Memory B cell (primary cell): ENCODE data around the gene FGF21.
"Not testable (repeated sequence)": the region's sequence is repeated elsewhere in the genome, so short reads cannot be mapped to it uniquely, and the experiment has no call there.

Experiments
- ATAC-seq: fragments of 150-1000 bp; cut with Tn5 transposase; 2 replicates; pipeline ENCODE4 v1.10.0; 2021; ENCODE audit warnings: low read depth, mild to moderate bottlenecking, moderate library complexity
- DNase-seq, 2 donors: peaks; one replicate each; pipeline ENCODE4 v3.0.0; 2022; ENCODE audit warnings: low spot score in 2 of 2
- H3K27ac Mint-ChIP-seq: one replicate; pipeline ENCODE4 v1.8.0; 2022; ENCODE audit warnings: mild to moderate bottlenecking, moderate library complexity, mixed read lengths
- H3K27me3 Mint-ChIP-seq: one replicate; pipeline ENCODE4 v1.8.0; 2022; ENCODE audit warnings: mixed read lengths
- H3K36me3 Mint-ChIP-seq: one replicate; pipeline ENCODE4 v1.8.0; 2022; ENCODE audit warnings: mild to moderate bottlenecking, mixed read lengths
- H3K4me1 Mint-ChIP-seq: one replicate; pipeline ENCODE4 v1.8.0; 2022; ENCODE audit warnings: mixed read lengths
- H3K4me3 Mint-ChIP-seq: one replicate; pipeline ENCODE4 v1.8.0; 2022; ENCODE audit warnings: mild to moderate bottlenecking, moderate library complexity, mixed read lengths
- H3K9me3 Mint-ChIP-seq: one replicate; pipeline ENCODE4 v1.8.0; 2022; ENCODE audit warnings: mixed read lengths

Gene FGF21, protein sequence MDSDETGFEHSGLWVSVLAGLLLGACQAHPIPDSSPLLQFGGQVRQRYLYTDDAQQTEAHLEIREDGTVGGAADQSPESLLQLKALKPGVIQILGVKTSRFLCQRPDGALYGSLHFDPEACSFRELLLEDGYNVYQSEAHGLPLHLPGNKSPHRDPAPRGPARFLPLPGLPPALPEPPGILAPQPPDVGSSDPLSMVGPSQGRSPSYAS

DNA sequence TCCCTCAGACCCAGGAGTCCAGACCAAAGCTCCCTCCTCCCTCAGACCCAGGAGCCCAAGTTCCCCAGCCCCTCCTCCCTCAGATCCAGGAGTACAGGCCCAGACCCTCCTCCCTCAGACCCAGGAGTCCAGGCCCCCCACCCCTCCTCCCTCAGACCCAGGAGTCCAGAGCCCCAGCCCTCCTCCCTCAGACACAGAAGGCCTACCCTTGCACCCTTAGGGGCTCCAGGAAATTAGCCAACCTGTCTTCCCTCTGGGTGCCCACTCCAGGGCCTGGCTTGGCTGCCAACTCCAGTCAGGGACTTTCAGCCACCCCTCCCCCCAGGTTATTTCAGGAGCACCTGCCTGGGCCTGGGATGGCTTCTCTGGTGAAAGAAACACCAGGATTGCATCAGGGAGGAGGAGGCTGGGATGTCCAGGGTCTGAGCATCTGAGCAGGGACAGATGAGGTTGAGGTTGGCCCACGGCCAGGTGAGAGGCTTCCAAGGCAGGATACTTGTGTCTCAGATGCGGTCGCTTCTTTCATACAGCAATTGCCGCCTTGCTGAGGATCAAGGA, at the start of gene FGF21:
FGF21 (plus strand) TSS at position 441 of the 558 bp plus-strand sequence. CDS start 713 bp downstream, outside the sequence.
- peaks cover 15% of the 10 kb centered on the region for H3K4me1 Mint-ChIP-seq
- ATAC-seq = no peak
- no peak for DNase-seq
- H3K36me3 Mint-ChIP-seq = no peaks in the 10 kb centered on the region
- no peak within 1 kb of the TSS for H3K4me3 Mint-ChIP-seq
- no peak within 1 kb of the TSS for H3K27ac Mint-ChIP-seq
- H3K9me3 Mint-ChIP-seq = no peaks in the 10 kb centered on the region
- peaks cover 19% of the 10 kb centered on the region for H3K27me3 Mint-ChIP-seq

DNA sequence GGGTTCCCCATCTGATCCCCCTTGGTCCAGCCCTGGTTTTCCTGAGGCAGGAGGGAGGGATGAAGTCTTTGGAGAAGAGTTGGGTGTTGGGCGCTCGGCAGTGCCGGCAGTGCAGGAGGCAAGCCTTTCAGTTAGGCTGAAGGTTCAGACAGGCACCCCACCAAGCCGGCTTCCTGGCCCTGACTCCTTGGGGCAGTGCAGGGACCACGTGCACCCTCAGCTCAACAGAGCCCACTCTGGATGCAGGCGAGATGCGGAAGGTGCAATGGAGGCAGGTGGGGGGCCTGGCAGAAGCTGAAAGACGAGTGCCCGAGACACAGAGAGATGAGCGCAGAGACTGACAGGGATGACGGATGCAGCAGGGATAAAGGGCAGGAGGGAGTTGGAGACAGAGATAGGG, 46.9 kb upstream of the FGF21 start:
- H3K9me3 Mint-ChIP-seq = peaks cover 4% of the 10 kb centered on the region
- peaks cover 7% of the 10 kb centered on the region for H3K4me1 Mint-ChIP-seq
- no peak overlapping the region for H3K27ac Mint-ChIP-seq
- ATAC-seq = no peak
- no peak overlapping the region for H3K4me3 Mint-ChIP-seq
- no peaks in the 10 kb centered on the region for H3K27me3 Mint-ChIP-seq
- no peak for DNase-seq
- peaks cover 13% of the 10 kb centered on the region for H3K36me3 Mint-ChIP-seq

DNA sequence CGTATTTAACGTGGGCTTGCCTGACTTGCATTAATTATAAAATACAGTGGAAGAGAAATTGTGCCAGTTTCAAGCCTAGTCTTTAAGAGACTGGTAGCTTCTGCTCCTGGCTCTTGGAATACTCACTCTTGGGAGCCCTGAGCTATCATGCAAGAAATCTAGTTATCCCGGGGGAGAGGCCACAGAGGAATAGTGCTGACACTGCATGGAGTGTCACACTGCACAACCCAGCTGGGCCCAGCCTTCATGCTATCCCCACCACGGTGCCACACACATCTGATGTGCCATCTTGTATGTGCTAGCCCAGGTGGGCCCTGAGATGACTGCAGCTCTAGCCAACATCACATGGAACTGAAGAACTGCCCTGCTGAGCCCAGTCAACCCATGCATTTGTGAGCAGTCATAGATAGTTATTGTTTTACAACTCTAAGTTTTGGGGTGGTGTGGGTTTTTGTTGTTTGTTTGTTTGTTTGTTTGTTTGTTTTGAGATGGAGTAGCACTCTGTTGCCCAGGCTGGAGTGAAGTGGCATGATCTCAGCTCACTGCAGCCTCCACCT, 44.1 kb upstream of the FGF21 start:
- no peak overlapping the region for H3K4me3 Mint-ChIP-seq

DNA sequence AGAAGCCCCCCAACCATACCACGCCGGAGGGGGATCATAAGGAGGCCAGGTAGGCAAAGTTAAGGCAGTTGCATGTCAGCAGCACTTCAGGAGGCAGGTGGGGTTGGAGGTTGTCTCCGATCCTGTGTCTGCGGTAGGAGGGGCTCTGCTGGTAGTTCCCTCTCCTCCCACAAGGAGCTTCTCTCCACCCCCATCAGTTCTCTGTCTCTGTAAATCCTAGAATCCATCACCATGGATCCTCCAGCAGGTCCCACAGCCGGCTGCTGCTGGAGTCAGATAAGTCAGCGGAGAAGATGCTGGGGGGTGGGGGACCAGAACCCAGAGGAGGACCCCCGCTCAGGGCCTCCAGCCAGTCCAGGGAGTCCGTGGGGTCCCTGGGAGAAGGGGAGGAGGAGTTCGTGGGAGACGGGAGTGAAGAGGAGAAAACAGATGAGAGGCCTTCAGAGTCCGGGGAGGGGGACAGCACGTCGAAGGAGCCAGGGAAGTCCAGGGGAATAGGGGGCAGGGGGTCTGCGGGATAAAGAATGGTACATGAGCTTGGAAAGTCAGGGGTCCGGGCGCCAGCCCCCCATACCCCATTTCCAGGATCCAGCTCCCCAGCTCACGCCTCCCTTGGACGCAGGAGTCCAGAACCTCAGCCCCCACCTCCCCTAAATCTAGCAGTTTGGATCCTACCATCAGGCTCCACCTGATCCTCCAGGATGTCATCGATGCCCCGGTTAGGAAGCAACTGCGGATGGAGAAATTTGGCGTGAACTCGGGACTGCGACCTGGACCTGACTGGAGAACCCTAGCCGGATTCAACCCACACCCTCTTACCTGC, 42.1 kb upstream of the FGF21 start:
- DNase-seq (no peak), ATAC-seq (no peak)
- H3K9me3 Mint-ChIP-seq = peaks cover 2% of the 10 kb centered on the region
- peak overlapping the region; percentile 83 for H3K4me3 Mint-ChIP-seq
- H3K27ac Mint-ChIP-seq = no peak overlapping the region
- peaks cover 17% of the 10 kb centered on the region for H3K4me1 Mint-ChIP-seq
- H3K36me3 Mint-ChIP-seq = peaks cover 2% of the 10 kb centered on the region
- H3K27me3 Mint-ChIP-seq = no peaks in the 10 kb centered on the region

More for the DNA sequence above, 44.1 kb upstream of the FGF21 start:
- H3K27me3 Mint-ChIP-seq = no peaks in the 10 kb centered on the region
- DNase-seq (no peak), ATAC-seq (no peak)
- peaks cover 9% of the 10 kb centered on the region for H3K36me3 Mint-ChIP-seq
- H3K4me1 Mint-ChIP-seq = peaks cover 17% of the 10 kb centered on the region
- H3K27ac Mint-ChIP-seq = no peak overlapping the region
- peaks cover 4% of the 10 kb centered on the region for H3K9me3 Mint-ChIP-seq

DNA sequence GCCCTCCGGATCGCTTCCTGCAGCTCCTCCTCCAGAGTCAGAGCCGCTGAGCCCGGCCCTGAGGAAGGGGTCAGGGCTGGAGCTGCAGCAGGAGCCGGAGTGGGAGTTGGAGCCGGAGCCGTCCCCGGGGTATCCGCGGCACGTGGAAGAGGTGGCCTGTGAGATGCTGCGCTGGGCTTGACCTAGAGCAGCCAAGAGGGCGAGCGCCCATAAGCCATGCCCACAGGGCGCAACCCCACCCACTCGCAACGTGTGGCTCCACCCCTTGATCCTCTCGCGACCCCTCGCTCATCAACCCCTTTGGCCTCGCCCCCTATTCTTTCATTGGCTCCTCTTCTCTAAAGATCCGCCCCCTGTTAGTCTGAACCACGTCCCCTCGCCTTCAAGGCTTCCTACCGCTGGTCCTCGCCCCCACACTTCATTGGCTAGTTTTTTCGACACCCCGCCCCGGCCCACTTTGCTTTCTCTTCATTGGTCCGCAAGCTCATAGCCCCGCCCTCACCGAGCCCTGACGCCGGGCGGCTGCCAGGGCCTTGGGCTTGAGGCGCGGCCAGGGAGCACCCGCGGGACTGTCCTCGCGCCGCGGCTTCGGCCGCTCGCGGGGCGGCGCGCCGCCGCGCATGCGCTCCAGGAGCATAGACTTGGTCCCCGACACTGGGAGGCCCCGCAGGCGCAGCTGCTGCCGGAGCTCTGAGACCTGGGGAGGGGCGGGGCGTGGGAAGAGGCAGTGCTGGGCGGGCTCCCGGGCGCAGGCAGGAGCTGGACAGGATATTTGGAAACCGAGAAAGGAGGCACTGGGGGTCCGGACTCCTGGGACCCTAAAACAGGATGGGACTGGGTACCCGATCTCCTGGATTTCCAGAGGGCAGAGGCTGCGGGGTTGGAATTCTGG, 41.2 kb upstream of the FGF21 start:
- Mint-ChIP-seq H3K4me3 (peak overlapping the region; percentile 83), H3K9me3 (no peaks in the 10 kb centered on the region), H3K4me1 (peaks cover 14% of the 10 kb centered on the region), H3K27ac (peak overlapping the region; percentile 75), H3K27me3 (no peaks in the 10 kb centered on the region), H3K36me3 (no peaks in the 10 kb centered on the region)
- DNase-seq = peak; percentile 94
- ATAC-seq = peak; percentile 90

DNA sequence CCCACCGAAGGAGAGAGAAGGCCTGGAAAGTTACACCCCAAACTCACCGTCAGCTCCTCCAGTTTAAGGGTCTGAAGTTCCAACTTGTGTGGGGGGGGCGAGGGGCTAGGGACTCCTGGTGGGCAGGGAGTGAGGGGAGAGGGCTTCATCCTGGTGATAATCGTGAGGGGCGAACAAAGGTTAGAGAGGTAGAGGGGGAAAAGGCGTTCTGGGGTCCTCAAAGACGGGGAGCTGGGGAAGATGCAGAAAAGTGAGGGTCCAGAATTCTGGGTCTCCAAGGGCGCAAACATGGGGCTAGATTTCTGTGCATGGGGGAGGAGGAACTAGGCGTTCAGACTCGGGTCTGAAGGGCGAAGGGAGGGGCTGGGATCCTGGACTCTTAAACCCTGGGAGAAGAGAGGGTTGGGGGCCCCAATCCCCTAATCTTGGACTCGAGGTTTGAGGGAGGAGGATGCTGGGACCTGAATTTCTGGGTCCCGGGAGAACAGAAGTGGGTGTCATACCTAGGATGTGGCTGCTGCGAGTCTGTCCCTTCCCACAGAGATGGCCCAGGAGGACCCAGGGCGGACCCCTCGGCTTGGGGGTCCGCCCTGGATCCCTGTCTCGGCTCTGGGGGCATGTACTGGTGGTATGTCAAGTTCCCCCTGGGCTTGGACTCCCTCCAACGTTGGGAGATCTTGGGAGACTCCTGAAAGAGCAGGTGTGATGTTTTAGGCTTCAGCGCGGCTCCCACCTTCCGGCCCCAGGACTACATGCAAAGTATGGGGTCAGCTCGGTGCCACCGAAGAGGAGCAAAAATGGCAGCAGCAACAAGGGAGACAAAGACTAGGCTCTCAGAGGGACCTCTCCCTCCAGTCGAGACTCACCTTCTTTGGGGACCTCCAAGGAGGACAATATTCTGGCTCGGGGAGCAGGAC, 40.3 kb upstream of the FGF21 start:
- H3K4me3 Mint-ChIP-seq = peak overlapping the region; percentile 83
- no peaks in the 10 kb centered on the region for H3K36me3 Mint-ChIP-seq
- no peak for ATAC-seq
- DNase-seq = no peak
- H3K27ac Mint-ChIP-seq = peak overlapping the region; percentile 75
- H3K4me1 Mint-ChIP-seq = peaks cover 14% of the 10 kb centered on the region
- H3K9me3 Mint-ChIP-seq = no peaks in the 10 kb centered on the region
- no peaks in the 10 kb centered on the region for H3K27me3 Mint-ChIP-seq

DNA sequence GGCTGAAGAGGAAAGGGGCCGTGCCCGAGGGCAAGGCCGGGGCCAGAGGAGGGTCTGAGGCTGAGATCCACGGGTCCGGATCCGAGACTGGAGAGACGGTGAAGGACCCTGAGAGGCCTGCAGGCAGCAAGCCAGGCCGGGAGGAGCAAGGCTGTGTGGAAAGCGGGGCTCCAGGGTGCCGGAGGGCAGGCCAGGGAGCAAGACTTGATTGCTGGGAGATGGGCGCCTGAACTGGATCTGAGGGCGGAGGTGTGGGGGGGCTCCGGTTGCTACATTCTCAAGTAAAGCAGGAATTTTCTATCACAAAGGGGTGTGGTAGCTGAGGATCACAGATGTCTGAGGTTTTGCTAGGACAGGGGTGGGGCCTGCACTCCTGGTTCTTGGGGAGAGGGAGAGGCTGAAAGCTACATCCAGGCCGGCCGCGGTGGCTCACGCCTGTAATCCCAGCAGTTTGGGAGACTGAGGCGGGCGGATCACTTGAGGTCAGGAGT, 39.6 kb upstream of the FGF21 start:
- no peaks in the 10 kb centered on the region for H3K36me3 Mint-ChIP-seq
- peak overlapping the region; percentile 11 for H3K4me3 Mint-ChIP-seq
- no peak for DNase-seq

DNA sequence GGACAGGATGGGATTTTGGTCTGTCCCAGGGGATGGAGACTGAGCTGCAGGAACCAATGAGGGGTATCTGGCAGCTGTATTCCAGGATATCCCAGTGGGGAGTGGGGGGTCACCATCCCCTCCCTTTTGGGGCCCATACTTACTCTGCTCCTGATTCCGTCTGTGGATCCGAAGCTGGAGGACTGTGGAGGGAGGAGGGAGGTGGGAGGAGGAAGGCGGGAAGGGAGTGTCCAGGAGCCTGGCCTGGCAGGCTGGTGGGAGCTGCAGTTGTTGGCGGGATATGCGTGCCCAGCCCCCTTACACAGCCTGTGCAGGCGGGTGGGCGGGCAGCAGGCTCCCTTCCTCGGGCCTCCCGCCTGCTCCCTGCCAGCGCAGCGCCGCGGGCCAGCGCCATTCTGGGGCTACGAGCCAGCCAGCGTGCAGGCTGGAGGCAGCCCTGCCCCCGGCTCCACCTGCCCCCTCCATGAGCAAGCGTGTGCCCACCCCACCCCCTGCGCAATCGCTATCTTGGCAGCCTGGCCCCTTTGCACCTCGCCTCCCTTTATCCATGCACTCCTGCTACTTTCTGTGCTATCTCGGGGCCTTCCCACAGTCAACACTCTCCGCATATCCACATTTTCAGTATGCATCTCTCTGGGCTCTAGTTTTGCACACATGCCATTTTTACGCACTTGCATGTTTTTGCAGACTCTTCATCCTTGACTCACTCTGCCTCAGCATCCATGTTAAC, 38.6 kb upstream of the FGF21 start:
- H3K4me3 Mint-ChIP-seq = no peak overlapping the region
- peaks cover 18% of the 10 kb centered on the region for H3K4me1 Mint-ChIP-seq
- DNase-seq (no peak), ATAC-seq (no peak)
- H3K27ac Mint-ChIP-seq = no peak overlapping the region
- no peaks in the 10 kb centered on the region for H3K36me3 Mint-ChIP-seq
- H3K27me3 Mint-ChIP-seq = no peaks in the 10 kb centered on the region
- H3K9me3 Mint-ChIP-seq = no peaks in the 10 kb centered on the region

More for the DNA sequence above, 39.6 kb upstream of the FGF21 start:
- no peaks in the 10 kb centered on the region for H3K9me3 Mint-ChIP-seq
- no peaks in the 10 kb centered on the region for H3K27me3 Mint-ChIP-seq
- H3K4me1 Mint-ChIP-seq = peaks cover 14% of the 10 kb centered on the region
- no peak overlapping the region for H3K27ac Mint-ChIP-seq
- no peak for ATAC-seq

DNA sequence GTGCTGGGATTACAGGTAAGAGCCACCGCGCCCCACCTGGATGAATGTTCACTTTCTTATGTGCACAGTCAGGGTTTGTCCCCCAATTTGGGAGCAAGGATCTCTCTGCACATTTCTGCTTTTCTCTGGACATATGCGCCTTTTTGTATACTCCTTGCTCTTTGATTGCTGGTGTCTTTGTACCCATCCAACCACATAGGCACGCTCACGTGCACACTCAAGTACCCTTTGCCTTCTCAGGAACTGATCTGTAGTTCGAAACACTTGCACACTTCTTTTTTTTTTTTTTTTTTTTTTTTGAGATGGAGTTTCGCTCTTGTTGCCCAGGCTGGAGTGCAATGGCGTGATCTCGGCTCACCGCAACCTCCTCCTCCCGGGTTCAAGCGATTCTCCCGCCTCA, 37.2 kb upstream of the FGF21 start:
- ATAC-seq, H3K27ac Mint-ChIP-seq, H3K27me3 Mint-ChIP-seq, H3K36me3 Mint-ChIP-seq, H3K4me3 Mint-ChIP-seq, H3K9me3 Mint-ChIP-seq, DNase-seq: not testable (repeated sequence)
- peaks cover 17% of the 10 kb centered on the region for H3K4me1 Mint-ChIP-seq

DNA sequence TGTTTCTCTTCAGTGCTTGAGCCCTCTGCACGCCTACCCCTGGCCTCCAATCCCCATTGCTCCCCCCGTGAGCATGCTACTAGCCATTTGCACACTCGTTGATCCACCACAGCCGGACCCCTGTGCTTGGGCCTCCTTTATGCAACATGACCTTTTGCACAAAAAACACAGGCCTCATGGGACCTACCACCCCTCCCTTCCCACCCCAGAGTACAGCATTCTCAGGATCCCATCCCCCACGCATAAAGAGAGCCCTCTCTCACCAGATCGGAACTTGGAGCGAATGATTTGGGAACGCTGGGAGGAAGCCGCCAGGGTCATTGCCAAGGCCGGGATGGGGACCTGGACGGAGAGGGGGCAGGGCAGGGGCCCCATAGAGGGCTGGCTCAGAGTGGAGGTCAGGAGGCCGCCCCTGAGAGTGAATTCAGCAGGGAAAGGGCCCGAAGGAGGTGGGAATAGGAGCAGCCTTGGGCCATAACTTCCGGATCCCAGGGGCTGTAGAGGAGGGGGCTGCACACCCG, 36.6 kb upstream of the FGF21 start:
- Mint-ChIP-seq H3K4me3 (no peak overlapping the region), H3K27ac (no peak overlapping the region), H3K4me1 (peaks cover 12% of the 10 kb centered on the region), H3K36me3 (no peaks in the 10 kb centered on the region), H3K9me3 (no peaks in the 10 kb centered on the region), H3K27me3 (no peaks in the 10 kb centered on the region)
- ATAC-seq (no peak), DNase-seq (no peak)

DNA sequence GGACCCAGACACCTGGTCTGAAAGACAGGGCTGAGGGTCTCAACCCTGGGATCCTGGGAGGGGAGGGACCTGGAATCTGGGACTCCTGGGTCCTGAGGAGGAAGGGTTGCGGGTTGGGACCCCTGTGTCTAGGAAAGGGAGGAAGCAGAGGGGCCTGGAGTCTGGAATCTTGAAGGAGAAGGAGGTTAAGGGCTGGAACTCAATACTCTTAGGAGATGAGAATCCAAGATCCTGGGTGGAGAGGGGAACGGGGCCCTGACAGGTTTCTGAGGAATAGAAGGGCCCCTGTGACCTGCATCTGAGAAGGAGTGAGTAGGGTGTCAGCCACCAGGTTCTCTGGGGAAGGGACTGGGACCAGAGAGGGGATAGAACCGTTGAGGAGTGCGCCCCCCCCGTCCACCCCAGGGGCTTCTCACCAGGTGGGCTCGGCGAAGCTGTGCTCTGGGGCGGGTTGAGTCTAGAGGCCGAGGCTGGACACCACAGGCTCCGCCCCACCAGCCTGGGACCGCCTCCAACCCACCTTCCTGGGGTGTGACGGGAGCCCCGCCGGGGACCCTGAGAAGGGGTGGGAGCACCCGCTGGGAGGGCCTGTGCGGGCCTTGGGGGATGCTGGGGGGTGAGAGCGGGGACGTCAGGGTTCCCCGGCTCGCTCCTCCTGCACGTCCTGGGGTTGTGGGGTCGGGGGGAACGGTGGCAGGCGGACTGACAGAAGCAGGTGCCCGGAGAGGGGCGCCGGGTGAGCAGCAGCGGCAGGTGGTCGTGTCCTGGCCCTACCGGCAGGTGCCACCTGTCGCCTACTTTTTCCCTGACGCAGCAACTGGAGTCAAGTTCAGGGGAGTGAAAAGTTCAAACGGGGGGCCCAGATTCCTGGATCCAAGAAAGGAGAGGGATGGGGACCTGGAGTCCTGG, 35.8 kb upstream of the FGF21 start, which contains the start of gene MAMSTR:
MAMSTR (minus strand) TSS at position 463 of the 909 bp plus-strand sequence. CDS start 694 bp downstream, outside the sequence.
- H3K4me3 Mint-ChIP-seq = peak within 1 kb of the TSS; percentile 97

More for the DNA sequence above, 35.8 kb upstream of the FGF21 start, which contains the start of gene MAMSTR:
- no peaks in the 10 kb centered on the region for H3K9me3 Mint-ChIP-seq
- no peak for ATAC-seq
- no peaks in the 10 kb centered on the region for H3K27me3 Mint-ChIP-seq
- peaks cover 12% of the 10 kb centered on the region for H3K4me1 Mint-ChIP-seq
- H3K36me3 Mint-ChIP-seq = no peaks in the 10 kb centered on the region
- peak within 1 kb of the TSS; percentile 96 for H3K27ac Mint-ChIP-seq
- no peak for DNase-seq
